Measurements from ENCODE around the gene SMAD6.

SMAD6 gene

DNA sequence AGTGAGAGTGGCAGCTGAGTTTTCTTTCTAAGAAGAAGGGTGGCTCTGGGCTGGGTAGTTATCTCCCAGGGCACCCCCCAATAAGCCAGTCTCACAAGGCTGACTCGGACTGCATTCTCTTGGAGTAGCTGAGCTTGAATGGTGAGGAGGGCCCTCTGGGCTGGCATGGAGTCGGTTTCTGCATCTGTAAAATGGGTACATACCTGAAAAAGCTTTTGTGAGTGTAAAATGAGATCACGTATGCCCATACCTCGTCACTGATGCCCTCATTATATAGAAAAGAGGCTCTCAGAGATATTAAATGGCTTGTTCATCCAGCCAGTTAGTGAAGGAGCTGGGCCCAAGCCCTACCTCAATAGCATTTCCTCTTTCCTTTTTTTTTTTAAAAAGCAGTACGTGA lies 41.2 kb downstream of the SMAD6 start:
- Mint-ChIP-seq H3K4me1 (peaks cover 2% of the 10 kb centered on the region), H3K4me3 (no peak overlapping the region), H3K27me3 (peaks cover 5% of the 10 kb centered on the region), H3K9me3 (no peaks in the 10 kb centered on the region), H3K36me3 (no peaks in the 10 kb centered on the region), H3K27ac (no peak overlapping the region)
- ATAC-seq (ENCODE audit: low read depth) (no peak), DNase-seq (ENCODE audit: low spot score in 2 of 2) (no peak)

DNA sequence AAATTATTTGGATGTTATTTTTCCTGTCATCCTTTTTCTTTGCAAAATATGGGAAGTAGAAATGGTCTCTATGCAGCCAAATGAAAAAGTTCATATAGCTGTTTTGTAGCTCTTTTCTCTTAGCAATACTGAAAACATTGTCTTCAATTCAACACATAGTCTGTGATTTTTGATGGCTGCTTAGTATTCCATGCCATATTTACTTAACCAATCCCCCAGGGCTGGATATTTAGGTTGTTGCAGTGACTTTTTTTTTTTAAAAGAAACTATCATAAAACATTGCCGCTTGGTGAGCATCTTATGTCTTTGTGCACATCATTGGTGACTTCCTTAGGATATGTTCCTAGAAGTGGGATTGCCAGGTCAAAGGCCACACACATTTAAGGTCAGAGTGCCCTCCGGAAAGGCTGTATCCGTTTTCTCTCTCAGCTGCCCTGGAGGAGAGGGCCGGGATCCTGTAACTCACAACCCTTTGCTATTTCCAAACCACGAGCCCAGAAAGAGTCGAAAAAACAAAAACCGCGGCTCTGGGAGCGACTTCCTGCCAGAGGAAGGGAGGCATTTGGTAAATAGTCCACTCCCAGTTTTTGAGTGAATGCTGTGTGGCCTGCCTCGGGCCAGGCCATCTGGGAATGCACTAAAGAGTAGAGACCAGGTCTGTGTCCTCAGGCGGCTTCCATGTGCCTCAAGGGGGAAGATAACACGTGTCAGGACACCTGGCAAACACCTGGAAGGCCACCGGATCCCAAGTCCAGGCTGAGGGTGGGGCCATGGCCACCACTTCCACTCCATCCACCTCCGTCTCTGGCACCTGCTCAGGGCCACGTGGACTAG lies 41.9 kb downstream of the SMAD6 start:
- no peak overlapping the region for H3K4me3 Mint-ChIP-seq
- no peaks in the 10 kb centered on the region for H3K9me3 Mint-ChIP-seq
- DNase-seq (ENCODE audit: low spot score in 2 of 2) (no peak), ATAC-seq (ENCODE audit: low read depth) (no peak)
- H3K36me3 Mint-ChIP-seq = no peaks in the 10 kb centered on the region
- H3K4me1 Mint-ChIP-seq = peaks cover 2% of the 10 kb centered on the region
- peaks cover 2% of the 10 kb centered on the region for H3K27me3 Mint-ChIP-seq
- H3K27ac Mint-ChIP-seq = no peak overlapping the region

DNA sequence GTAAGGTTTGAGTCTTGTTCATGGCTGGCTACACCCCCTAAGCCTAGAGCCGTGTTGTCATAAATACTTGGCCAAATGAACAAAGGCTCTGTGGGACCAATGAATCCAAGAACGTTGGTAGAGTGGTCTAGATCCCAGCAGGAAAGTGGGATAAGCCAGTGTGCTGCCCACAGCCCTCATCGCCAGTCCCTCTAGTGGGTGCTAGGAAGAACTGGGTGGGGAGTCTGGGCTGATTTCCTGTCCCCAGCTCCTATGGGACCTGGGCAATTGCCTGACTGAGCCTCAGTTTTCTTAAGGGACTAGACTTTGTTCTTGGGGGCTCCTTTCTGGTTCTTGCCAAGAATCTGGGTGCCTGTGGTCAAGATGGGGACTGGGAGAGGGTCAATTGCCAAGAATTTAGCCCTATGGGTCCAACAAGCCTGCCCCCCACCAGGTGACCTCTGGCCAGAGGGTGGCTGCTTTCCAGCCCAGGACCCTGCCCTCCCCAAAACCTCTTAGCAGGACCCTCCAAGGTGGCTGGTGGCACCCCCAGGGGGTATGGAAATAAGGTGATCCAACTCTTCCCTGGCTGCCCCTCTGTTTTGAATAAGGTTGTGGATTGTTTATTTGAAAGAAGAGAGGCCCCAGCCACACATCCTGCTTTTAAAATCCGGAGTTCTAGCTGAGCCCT lies 42.7 kb downstream of the SMAD6 start:
- Mint-ChIP-seq H3K27me3 (peaks cover 5% of the 10 kb centered on the region), H3K9me3 (no peaks in the 10 kb centered on the region), H3K27ac (no peak overlapping the region), H3K4me1 (peaks cover 2% of the 10 kb centered on the region), H3K36me3 (no peaks in the 10 kb centered on the region), H3K4me3 (no peak overlapping the region)
- DNase-seq (ENCODE audit: low spot score in 2 of 2) = no peak
- ATAC-seq (ENCODE audit: low read depth) = no peak

DNA sequence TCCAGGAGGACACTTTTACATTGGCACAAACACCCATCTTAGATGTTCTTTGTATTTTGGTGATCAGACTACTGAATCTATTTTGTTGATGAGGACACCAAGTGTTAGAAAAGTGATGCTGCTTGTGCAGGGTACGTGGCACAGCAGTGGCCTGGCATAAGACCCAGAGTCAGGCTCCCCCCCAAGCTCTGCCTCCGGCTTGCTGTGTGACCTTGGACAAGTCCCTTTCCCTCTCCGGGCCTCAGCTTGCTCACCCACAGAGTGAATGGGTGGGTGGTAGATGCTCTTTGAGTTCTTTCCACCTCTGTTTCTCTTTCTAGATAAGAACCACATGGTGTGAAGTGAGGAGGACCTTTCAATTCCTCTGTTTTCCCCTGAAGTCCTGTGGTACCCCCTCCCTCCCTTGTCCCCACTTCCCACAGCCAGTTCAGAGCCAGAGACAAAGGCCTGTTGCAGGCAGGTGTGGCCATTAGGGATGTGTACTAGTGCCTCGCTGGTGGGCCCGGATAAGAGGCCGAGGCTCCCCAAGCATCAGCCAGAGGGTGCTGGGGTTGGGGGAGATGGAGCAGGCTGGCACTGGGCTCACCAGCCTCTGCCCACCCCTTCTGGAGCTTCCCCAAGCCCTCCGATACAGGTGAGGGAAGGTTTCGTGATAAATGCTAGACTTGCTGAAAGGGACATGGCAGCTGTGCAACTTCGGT lies 43.6 kb downstream of the SMAD6 start:
- no peaks in the 10 kb centered on the region for H3K9me3 Mint-ChIP-seq
- no peak overlapping the region for H3K27ac Mint-ChIP-seq
- no peak overlapping the region for H3K4me3 Mint-ChIP-seq

GRCh38 chr15:66746231-66746605 lies 44.2 kb downstream of the SMAD6 start:
- Mint-ChIP-seq H3K4me3 (no peak overlapping the region), H3K27ac (no peak overlapping the region), H3K27me3 (peaks cover 5% of the 10 kb centered on the region), H3K4me1 (peaks cover 2% of the 10 kb centered on the region), H3K9me3 (no peaks in the 10 kb centered on the region), H3K36me3 (no peaks in the 10 kb centered on the region)
- DNase-seq (ENCODE audit: low spot score in 2 of 2) (no peak), ATAC-seq (ENCODE audit: low read depth) (no peak)

More for the DNA sequence above, 43.6 kb downstream of the SMAD6 start:
- no peaks in the 10 kb centered on the region for H3K36me3 Mint-ChIP-seq
- H3K27me3 Mint-ChIP-seq = peaks cover 5% of the 10 kb centered on the region
- DNase-seq (ENCODE audit: low spot score in 2 of 2) = no peak
- H3K4me1 Mint-ChIP-seq = peaks cover 2% of the 10 kb centered on the region
- ATAC-seq (ENCODE audit: low read depth) = no peak

DNA sequence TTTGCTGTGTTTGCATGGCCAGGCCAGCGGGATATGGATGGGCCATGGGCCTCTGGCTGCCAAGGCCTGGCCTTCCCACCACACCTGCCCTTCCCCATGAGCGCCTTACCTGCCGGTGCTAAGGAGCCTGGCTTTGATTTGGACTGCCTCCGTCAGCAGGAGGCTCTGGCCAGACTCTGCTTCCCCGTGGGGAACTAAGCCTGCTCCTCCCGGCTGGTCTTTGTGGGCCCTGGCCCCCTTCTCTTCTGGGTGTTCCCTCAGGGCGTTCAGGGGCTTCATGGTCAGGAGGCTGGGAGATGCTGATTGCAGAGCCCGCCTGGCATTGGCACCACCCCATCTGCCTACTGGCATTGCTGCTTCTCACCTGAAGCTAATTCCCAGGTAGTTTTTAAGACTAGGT lies 45.2 kb downstream of the SMAD6 start:
- Mint-ChIP-seq H3K4me1 (peaks cover 2% of the 10 kb centered on the region), H3K9me3 (no peaks in the 10 kb centered on the region), H3K36me3 (no peaks in the 10 kb centered on the region), H3K27ac (no peak overlapping the region), H3K27me3 (peaks cover 8% of the 10 kb centered on the region), H3K4me3 (no peak overlapping the region)
- ATAC-seq (ENCODE audit: low read depth) = no peak
- no peak for DNase-seq (ENCODE audit: low spot score in 2 of 2)

DNA sequence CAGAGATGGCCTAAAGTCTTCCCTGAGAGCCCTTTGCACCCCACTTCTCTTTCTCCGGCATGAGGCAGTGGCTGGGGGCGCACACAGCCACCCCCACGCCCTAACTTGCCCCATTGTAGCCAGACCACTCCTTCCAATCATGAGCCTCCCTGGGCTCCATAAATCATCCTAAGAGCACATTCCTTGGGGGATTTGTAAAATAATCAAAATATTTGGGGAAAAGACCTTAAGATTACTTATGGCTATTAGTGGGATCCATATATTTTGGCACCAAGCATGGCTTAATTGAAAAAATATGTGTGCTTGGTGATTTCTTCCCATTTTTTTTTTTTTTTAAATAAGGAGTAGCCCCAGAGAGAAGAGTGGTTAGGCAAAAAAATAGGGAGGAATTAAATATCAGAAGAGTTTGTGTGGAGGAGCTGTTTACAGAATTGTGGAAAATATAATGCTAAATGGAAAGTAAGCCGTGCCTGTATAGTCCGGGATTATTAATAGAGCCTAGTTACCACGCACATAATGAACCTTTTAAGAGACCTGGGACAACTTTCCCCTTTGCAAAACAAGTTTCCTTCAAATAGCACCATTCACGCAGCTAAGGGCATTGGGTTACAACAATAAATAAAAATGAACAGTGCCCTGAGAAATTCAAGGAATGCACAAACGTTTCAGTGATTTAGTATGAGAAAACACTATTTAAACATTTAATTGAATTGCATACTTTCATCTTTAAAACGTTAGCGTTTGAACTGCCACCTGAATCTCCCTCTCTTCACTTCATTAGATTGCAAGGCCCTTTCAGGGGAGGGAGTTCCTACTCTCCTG lies 46.1 kb downstream of the SMAD6 start:
- H3K36me3 Mint-ChIP-seq = no peaks in the 10 kb centered on the region
- no peaks in the 10 kb centered on the region for H3K9me3 Mint-ChIP-seq
- ATAC-seq (ENCODE audit: low read depth) (no peak), DNase-seq (ENCODE audit: low spot score in 2 of 2) (no peak)
- H3K4me3 Mint-ChIP-seq = no peak overlapping the region
- H3K27ac Mint-ChIP-seq = no peak overlapping the region
- peaks cover 2% of the 10 kb centered on the region for H3K4me1 Mint-ChIP-seq
- peaks cover 8% of the 10 kb centered on the region for H3K27me3 Mint-ChIP-seq

- no peak overlapping the region for H3K4me3 Mint-ChIP-seq
- H3K27me3 Mint-ChIP-seq = peaks cover 8% of the 10 kb centered on the region
- no peak overlapping the region for H3K27ac Mint-ChIP-seq
- ATAC-seq (ENCODE audit: low read depth) (no peak), DNase-seq (ENCODE audit: low spot score in 2 of 2) (no peak)
- no peaks in the 10 kb centered on the region for H3K9me3 Mint-ChIP-seq
- no peaks in the 10 kb centered on the region for H3K36me3 Mint-ChIP-seq
- H3K4me1 Mint-ChIP-seq = peaks cover 2% of the 10 kb centered on the region
Measured at GRCh38 chr15:66748708-66749035, 46.6 kb downstream of the SMAD6 start.

DNA sequence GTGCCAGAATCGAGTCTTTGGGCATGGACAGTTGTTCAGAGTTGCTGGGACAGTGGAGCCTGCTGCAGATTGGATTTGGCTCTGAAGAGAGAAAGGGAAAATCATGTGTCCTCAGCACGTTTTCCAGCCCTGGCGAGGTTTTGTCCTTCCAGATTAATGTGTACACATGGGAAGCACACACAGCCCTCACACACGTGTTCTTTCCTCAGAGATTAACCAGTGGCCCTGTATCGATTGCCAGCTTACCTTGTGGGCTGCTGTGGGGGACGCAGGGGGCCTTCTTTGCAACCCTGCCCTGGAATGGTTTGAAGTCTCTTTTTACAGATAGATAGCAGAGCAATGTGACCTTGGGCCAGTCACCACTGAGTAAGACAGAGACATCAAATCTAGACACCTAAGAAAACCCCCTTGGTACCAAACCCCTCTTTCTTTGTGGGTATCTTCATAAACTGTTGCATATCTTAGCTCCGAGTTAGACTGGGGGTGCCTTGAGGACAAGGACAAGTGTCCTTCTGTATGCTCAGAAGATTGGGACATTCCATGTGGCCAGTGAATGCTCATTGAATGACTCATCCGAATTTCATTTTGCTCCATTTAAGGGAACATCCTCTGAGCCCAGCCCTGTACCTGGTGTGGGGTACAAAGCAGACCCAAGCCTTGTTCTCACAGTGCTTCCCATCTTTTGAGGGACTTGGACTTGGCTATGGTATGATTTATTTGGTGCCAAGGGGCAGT lies 48.0 kb downstream of the SMAD6 start:
- Mint-ChIP-seq H3K36me3 (peaks cover 2% of the 10 kb centered on the region), H3K27me3 (peaks cover 14% of the 10 kb centered on the region), H3K4me3 (no peak overlapping the region), H3K27ac (no peak overlapping the region), H3K9me3 (peaks cover 2% of the 10 kb centered on the region), H3K4me1 (peaks cover 6% of the 10 kb centered on the region)
- ATAC-seq (ENCODE audit: low read depth) = no peak
- DNase-seq (ENCODE audit: low spot score in 2 of 2) = no peak

GRCh38 chr15:66750609-66751008 lies 48.6 kb downstream of the SMAD6 start:
- H3K27ac Mint-ChIP-seq = no peak overlapping the region
- no peak for ATAC-seq (ENCODE audit: low read depth)
- peaks cover 6% of the 10 kb centered on the region for H3K36me3 Mint-ChIP-seq
- H3K27me3 Mint-ChIP-seq = peaks cover 16% of the 10 kb centered on the region
- H3K4me1 Mint-ChIP-seq = peaks cover 4% of the 10 kb centered on the region
- H3K4me3 Mint-ChIP-seq = no peak overlapping the region
- H3K9me3 Mint-ChIP-seq = peaks cover 5% of the 10 kb centered on the region
- no peak for DNase-seq (ENCODE audit: low spot score in 2 of 2)

- H3K27ac Mint-ChIP-seq = no peak overlapping the region
- H3K4me1 Mint-ChIP-seq = peaks cover 4% of the 10 kb centered on the region
- ATAC-seq (ENCODE audit: low read depth) (no peak), DNase-seq (ENCODE audit: low spot score in 2 of 2) (no peak)
- peaks cover 6% of the 10 kb centered on the region for H3K36me3 Mint-ChIP-seq
- H3K27me3 Mint-ChIP-seq = peaks cover 16% of the 10 kb centered on the region
- H3K4me3 Mint-ChIP-seq = no peak overlapping the region
- H3K9me3 Mint-ChIP-seq = peaks cover 5% of the 10 kb centered on the region
Measured at GRCh38 chr15:66751579-66751978, 49.5 kb downstream of the SMAD6 start.

- Mint-ChIP-seq H3K9me3 (peaks cover 5% of the 10 kb centered on the region), H3K27me3 (peaks cover 16% of the 10 kb centered on the region), H3K4me3 (no peak overlapping the region), H3K27ac (no peak overlapping the region), H3K36me3 (peaks cover 6% of the 10 kb centered on the region), H3K4me1 (peaks cover 4% of the 10 kb centered on the region)
- no peak for DNase-seq (ENCODE audit: low spot score in 2 of 2)
- ATAC-seq (ENCODE audit: low read depth) = no peak
Measured at GRCh38 chr15:66752078-66752477, 50.0 kb downstream of the SMAD6 start.

DNA sequence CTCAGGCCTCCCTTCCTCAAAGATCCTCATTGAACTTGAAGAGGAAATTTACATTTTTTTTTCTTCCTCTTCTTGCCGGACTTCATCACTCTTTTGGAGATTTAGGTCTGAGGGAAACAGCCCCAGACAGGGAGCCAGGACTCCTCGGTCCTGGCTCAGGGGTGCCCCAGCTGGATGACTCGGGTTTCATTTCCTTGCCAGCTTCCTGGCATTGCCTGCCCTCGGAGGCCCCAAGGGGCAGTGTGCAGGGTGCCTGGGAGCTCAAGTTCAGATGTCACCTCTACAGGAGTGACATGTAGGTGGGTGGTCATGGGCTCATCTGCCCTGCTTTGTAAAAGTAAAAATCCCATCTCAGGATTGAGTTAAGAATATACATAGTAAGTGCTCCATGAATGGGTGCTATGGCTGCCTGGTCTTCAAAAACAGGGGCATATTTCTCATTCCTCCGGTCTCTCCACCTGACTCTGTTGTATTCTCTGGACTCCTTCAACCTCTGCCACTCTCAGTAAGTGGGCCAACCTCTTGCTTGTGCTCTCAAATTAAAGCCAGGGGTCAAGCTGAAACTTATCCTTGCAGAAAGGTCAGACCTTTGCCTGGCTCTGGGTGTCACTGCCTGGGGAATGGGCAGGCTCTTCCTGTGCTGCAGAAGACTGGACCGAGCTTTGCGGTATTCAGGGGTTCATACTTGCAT lies 51.8 kb downstream of the SMAD6 start:
- ATAC-seq (ENCODE audit: low read depth) (no peak), DNase-seq (ENCODE audit: low spot score in 2 of 2) (no peak)
- H3K36me3 Mint-ChIP-seq = peaks cover 6% of the 10 kb centered on the region
- H3K4me1 Mint-ChIP-seq = peaks cover 4% of the 10 kb centered on the region
- H3K9me3 Mint-ChIP-seq = peaks cover 5% of the 10 kb centered on the region
- H3K27ac Mint-ChIP-seq = no peak overlapping the region
- peaks cover 16% of the 10 kb centered on the region for H3K27me3 Mint-ChIP-seq
- H3K4me3 Mint-ChIP-seq = no peak overlapping the region

All from memory B cell (primary cell).